HG03045 (cell line): ENCODE data around the gene GDPD2.

Experiments used
- ATAC-seq: cut with Tn5 transposase; IDR thresholded peaks from one replicate; pipeline ENCODE4 v1.9.1; 2021; ENCODE audit warnings: mild to moderate bottlenecking, moderate library complexity; ENCODE audit not compliant: unreplicated experiment

Gene GDPD2

DNA sequence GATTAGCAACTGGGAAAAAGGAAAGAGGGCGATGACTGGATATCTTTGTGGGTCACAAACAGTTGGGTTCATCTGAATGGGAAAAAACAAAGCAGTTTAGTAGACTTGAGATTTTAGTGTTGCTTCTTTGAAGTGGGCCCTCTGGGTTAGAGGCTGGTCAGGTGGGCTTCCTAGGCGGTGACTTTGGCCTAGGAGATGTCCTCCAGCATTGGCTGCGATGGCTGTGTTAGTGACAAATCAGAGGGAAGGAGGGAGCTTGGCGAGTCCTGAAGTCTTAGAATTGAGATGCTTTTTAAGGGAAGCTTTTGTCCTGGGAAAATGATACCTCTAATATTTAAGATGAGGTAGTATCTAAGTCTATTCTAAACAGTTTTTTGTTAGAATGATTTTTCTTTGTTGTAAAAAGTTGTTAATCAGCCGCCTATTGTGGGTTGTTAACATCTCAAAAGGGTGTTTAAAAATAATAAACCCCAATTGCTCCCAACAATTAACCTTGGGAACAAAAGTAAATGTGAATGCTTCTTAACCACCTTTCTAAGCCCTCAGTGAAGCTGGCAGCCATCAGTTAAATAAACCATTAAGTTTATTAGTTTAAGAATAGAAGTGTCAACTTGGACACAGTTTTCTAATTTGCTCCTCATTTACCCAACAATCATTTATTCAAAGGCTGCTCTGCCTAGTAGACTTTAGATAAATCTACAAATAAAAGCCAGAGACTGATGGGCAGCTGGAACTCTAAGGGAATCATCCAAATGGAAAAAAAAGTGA lies 53.2 kb downstream of the GDPD2 start:
- no peak for ATAC-seq

DNA sequence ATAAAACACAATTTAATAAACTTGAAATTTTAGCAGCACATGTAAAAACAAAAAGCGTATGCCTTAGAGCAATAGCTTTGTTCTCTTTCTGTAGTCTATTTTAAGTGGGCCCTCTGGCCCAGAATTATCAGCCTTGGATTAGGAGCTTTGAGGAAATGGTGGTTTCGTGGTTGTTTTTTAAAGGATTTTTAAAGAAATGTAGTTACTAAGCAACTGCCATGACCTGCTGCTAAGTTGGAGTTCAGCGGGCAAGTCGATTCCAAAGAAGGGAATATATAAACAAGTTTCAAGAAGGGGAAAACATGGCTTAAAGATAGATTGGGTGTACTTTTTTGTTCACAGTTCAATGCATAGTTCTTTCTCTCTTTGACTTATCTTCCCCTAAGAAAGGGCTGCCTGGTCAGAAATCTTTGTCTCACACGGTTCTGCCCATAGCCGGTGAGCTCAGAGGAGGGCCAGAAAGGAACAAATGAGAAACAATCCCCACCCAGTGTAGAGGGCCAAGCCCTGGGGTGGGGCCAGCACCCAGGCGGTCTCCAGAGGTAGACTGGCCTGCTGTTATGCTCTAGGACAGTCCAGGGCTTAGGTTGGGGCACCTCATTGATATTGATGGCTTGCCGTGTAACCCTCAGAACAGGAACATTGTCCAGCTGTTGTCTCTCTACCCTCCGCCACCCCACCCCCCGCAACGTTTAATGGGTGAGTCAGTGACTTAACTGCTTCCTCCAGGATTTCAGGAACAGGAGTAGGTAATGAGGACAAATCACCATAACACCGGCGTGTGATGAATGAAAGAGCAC lies 54.0 kb downstream of the GDPD2 start:
- no peak for ATAC-seq

DNA sequence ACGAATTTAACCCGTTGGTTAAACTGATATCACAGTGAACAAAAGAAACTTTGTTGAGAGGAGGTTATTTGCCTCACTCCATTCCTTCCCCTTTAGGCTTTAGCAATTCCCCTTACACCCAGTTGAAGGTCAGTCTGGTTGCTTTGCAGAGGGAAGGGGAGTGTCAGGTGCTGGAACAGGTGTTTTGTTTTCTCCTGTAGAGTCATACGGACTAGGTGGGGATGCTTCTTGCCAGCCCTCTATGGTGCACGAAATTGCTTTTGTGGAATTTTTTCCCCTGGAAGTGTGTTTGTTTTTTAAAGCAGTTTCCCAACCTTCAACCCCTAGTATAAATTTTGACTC lies 54.6 kb downstream of the GDPD2 start:
- no peak for ATAC-seq

DNA sequence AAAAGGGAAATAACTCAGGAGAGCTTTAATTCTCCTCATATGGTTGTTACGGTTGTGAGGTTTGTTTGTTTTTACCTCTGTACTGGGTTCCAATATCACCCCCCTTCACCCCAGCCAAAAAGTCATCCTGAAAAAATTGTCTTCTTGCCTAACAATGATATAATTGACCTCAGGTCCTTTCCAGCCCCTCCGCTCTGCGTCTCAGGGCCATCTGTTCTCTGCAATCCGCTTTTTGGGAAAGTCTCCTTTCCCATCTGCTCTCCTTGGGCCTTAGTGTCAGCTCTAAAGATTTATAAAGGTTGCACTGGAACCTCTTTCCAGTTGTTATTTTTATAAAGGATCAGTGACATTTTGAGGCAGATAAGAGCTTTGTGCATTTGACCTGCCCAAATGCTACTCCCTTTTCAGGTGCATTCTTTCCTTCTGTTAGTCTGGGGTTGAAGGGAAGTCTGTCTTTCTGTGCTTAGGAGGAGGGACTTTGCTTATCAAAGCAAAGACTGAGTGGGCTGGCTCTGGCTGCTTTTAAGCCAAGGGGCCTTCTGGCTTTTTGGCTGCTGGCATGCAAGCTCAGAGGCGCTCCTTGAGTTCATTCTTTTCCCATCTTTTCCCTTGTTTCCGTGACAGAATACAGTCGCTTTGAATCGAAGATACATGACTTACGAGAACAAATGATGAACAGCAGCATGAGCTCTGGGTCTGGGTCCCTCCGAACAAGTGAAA lies 55.6 kb downstream of the GDPD2 start:
- no peak for ATAC-seq

DNA sequence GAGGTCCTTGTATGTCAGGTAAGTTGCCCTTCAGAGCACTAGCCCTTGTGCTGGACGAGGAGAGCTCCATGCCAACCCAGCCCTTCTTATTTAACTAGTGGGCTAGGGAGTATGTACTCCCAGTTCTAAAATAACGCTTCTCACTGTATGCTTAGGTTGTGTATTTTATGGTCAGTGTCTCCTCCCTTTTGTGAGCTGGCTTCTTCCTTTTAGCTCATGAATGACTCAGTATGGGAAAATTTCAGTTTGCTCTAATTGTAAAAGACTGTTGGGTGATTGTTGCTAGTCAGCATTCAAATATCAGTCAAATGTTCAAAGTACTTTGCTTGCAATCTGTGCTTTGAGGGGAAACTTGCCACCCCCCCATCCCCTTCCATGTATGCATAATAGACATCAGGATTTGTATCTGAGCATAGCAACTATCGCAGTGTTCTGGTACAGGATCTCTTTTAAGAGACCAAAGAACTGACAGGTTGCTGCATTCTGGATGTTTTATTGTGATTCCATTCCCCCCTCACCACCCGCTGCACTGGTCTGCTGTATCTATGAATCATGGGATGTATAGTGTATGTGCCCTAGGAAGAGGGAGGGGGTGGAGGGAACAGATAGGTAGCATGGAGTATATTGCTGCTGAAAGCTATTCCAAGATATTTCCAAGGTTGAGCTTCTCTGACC lies 56.3 kb downstream of the GDPD2 start:
- no peak for ATAC-seq

DNA sequence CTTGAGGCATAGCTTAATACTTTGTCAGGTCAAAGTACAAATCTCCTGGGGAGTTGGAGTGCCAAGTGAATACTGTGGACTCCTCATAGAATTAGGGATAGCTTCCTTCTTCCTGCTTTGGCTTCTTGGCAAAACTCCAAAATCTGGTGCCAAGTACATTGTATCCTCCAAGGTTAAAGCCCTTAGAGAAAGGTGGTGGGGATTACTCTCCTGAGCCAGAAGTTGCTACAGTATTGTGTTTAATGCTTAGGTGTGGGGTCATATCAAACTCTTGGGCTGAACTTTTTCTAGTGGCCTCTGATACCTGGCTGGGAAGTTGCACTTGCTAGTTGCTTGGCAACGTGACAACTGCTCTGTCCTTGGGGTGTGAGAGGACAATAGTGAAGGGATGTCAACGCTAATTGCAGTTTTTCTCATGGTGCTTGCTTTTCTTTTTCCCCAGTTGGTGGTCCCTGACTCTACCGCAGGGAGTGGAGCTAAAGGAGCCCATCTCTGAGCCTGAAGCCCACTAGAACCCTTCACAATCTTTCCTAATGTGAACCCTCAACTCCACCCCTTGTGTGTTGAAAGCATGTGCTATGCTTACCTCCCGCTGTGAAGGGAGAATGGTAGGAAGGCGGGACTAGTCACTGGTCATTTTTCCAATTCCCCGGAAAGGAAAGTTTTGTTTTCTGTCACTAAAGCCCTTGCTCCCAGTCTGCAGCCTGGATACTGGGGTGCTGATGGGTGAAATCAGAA lies 57.0 kb downstream of the GDPD2 start:
- no peak for ATAC-seq

DNA sequence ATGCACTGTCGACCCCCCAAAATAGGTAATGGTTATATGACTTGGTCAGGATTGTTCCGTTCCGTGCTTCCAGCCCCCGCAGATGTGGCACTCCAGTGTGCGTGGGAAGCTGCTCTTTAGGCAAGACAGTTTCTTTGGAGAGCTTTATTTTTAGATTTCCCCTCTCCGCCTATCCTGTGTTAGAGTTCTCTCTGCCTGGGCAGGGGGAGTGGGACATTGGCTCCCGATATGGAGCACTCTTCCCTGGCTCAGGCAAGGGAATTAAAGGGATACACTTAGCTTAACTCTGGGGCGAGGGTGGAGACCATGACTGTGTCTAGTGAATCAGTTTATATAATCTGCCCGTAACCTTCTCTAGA lies 57.5 kb downstream of the GDPD2 start:
- ATAC-seq = no peak

DNA sequence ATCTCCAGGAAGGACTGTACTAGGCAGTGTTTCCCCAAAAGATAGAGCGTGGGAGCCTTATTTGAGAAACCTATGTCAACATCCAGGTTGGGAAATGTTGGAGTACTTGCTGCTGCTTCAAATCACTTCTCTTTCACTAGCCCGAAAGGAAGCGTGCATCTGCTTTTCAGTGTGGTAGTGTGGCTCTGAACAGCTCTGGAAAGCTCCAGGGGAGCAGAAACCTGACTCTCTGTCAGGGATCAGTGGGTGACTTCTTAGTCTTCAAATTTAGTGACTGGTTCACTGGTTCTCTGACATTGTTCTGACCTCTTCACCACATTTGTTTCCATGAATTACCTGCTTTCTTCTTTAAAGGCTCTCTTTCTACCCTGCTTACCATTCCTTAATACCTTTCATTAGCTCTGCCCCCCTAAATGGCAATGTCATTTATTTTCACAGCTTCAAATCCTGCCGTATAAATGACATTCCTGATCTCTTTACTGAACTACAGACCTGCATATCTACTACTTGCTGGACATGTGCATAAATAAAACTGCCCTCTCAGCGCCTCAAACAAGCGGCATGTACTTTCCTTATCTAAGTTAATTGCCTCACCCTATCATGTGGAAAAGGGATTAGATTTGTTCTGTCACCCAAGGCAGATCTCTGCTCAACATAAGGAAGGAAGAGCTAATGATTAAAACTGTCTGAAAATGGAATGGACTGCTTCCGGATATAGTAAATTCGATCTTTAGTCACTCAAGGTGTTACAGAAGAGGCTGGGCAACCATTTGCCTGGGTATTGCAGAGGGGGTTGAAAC lies 58.6 kb downstream of the GDPD2 start:
- ATAC-seq = no peak

DNA sequence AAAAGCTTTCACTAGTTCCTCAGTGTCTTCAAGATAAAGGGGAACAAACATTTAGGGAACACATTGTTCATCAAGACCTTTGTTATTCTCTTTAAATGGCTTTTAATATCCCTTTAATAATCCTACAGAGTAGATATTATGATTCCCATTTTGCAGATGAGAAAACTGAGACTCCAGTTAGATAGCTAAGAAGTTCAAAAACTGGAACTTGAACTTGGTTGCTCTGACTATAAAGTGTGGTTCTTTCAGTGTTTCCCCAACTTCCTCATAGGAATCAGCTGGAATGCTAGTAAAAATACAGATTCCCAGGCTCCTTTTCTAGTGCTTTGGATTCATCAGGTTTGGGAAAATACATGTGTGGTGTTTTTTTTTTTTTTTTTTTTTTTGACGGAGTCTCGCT lies 59.2 kb downstream of the GDPD2 start:
- ATAC-seq = no peak
